H9 (cell line): ENCODE measurements around the gene FCAMR. TPM values are rescaled to one million over a fixed set of nuclear protein-coding genes. Genes with fewer than 3 reads are reported as not detected.

Experiments used
- DNase-seq: peaks from one replicate; pipeline ENCODE4 v3.0.0-alpha.2; 2017
- H2AFZ ChIP-seq: one replicate; pipeline ENCODE4 v1.6.1; 2013; ENCODE audit warnings: mild to moderate bottlenecking, low read length, control low read depth, moderate library complexity
- H2AK5ac ChIP-seq: 2 replicates; pipeline ENCODE4 v1.6.1; 2013; ENCODE audit warnings: low read length, control low read depth, mixed read lengths; ENCODE audit not compliant: insufficient read length
- H2BK120ac ChIP-seq: one replicate; pipeline ENCODE4 v1.6.1; 2013; ENCODE audit warnings: low read depth, mild to moderate bottlenecking, low read length, control low read depth, inconsistent platforms; ENCODE audit not compliant: poor library complexity, severe bottlenecking
- H2BK12ac ChIP-seq: 2 replicates; pipeline ENCODE4 v1.6.1; 2013; ENCODE audit warnings: low read length, control low read depth, mixed read lengths, low read depth; ENCODE audit not compliant: insufficient read length
- H2BK15ac ChIP-seq: 2 replicates; pipeline ENCODE4 v1.6.1; 2013; ENCODE audit warnings: low read depth, low read length, control low read depth
- H2BK20ac ChIP-seq: one replicate; pipeline ENCODE4 v1.6.1; 2013; ENCODE audit warnings: low read depth, mild to moderate bottlenecking, low read length, control low read depth, inconsistent platforms; ENCODE audit not compliant: poor library complexity, severe bottlenecking
- H2BK5ac ChIP-seq: 2 replicates; pipeline ENCODE4 v1.6.1; 2013; ENCODE audit warnings: low read length, control low read depth, mixed read lengths; ENCODE audit not compliant: insufficient read length
- H3K14ac ChIP-seq: 2 replicates; pipeline ENCODE4 v1.6.1; 2013; ENCODE audit warnings: low read length, control low read depth; ENCODE audit not compliant: insufficient read depth
- H3K18ac ChIP-seq: 2 replicates; pipeline ENCODE4 v1.6.1; 2013; ENCODE audit warnings: low read depth, mild to moderate bottlenecking, mixed read lengths, low read length, control low read depth; ENCODE audit not compliant: insufficient read length
- H3K23ac ChIP-seq: 2 replicates; pipeline ENCODE4 v1.6.1; 2013; ENCODE audit warnings: low read length, control low read depth, mixed read lengths, low read depth; ENCODE audit not compliant: insufficient read length
- H3K23me2 ChIP-seq: 2 replicates; pipeline ENCODE4 v1.6.1; 2013; ENCODE audit warnings: low read depth, mild to moderate bottlenecking, mixed read lengths, low read length, control low read depth; ENCODE audit not compliant: insufficient read length, poor library complexity, severe bottlenecking
- H3K27ac ChIP-seq: 2 replicates; pipeline ENCODE4 v1.5.1; 2013; ENCODE audit warnings: low read length, control low read depth, mixed read lengths, low read depth; ENCODE audit not compliant: insufficient read length
- H3K27me3 ChIP-seq: 2 replicates; pipeline ENCODE4 v1.6.1; 2013; ENCODE audit warnings: low read length, control low read depth, inconsistent platforms; ENCODE audit not compliant: insufficient read depth
- H3K4ac ChIP-seq: 2 replicates; pipeline ENCODE4 v1.6.1; 2013; ENCODE audit warnings: low read depth, mild to moderate bottlenecking, control low read depth, inconsistent platforms, low read length, moderate library complexity
- H3K4me1 ChIP-seq: 2 replicates; pipeline ENCODE4 v1.6.1; 2013; ENCODE audit warnings: low read length, control low read depth, inconsistent platforms; ENCODE audit not compliant: insufficient read depth
- H3K4me2 ChIP-seq: 2 replicates; pipeline ENCODE4 v1.6.1; 2013; ENCODE audit warnings: low read length, control low read depth, mixed read lengths; ENCODE audit not compliant: insufficient read length, insufficient read depth
- H3K56ac ChIP-seq: 2 replicates; pipeline ENCODE4 v1.6.1; 2013; ENCODE audit warnings: low read depth, mild to moderate bottlenecking, mixed read lengths, low read length, control low read depth; ENCODE audit not compliant: insufficient read length
- H3K79me1 ChIP-seq: 2 replicates; pipeline ENCODE4 v1.6.1; 2013; ENCODE audit warnings: low read depth, mild to moderate bottlenecking, moderate library complexity, low read length, control low read depth, inconsistent platforms; ENCODE audit not compliant: insufficient read depth, poor library complexity, severe bottlenecking
- H3K79me2 ChIP-seq: 2 replicates; pipeline ENCODE4 v1.6.1; 2013; ENCODE audit warnings: low read length, control low read depth, inconsistent platforms; ENCODE audit not compliant: insufficient read depth
- H3K9ac ChIP-seq: 2 replicates; pipeline ENCODE4 v1.6.1; 2013; ENCODE audit warnings: low read length, control low read depth, mixed read lengths; ENCODE audit not compliant: insufficient read length; ENCODE audit errors: extremely low read depth
- H3K9me3 ChIP-seq: one replicate; pipeline ENCODE4 v1.6.1; 2013; ENCODE audit warnings: low read depth, low read length, inconsistent platforms; ENCODE audit not compliant: control insufficient read depth
- H3T11ph ChIP-seq: one replicate; pipeline ENCODE4 v1.6.1; 2013; ENCODE audit warnings: mild to moderate bottlenecking, low read length, control low read depth, inconsistent platforms
- H4K20me1 ChIP-seq: one replicate; pipeline ENCODE4 v1.6.1; 2013; ENCODE audit not compliant: control insufficient read depth, insufficient read length, insufficient read depth
- H4K5ac ChIP-seq: 2 replicates; pipeline ENCODE4 v1.6.1; 2013; ENCODE audit warnings: low read depth, mild to moderate bottlenecking, mixed read lengths, low read length, control low read depth; ENCODE audit not compliant: insufficient read length
- H4K8ac ChIP-seq: replicated peaks from 2 replicates; pipeline ENCODE4 v1.6.1; 2013; ENCODE audit warnings: low read length, control low read depth, mixed read lengths, low read depth; ENCODE audit not compliant: insufficient read length
- H4K91ac ChIP-seq: 2 replicates; pipeline ENCODE4 v1.6.1; 2013; ENCODE audit warnings: low read depth, mild to moderate bottlenecking, moderate library complexity, mixed read lengths, low read length, control low read depth; ENCODE audit not compliant: insufficient read length
- H3K27ac Mint-ChIP-seq, 3 experiments: 2 replicates in 2 of 3; 3 replicates in 1 of 3; pipeline ENCODE4 v1.8.0; 2020 to 2021; ENCODE audit warnings: mixed read lengths in 3 of 3, mild to moderate bottlenecking in 1 of 3, moderate library complexity in 1 of 3
- H3K27me3 Mint-ChIP-seq: 2 replicates; pipeline ENCODE4 v1.8.0; 2021; ENCODE audit warnings: low read depth, mild to moderate bottlenecking, moderate library complexity, mixed read lengths
- H3K36me3 Mint-ChIP-seq, 3 experiments: 2 replicates in 2 of 3; 3 replicates in 1 of 3; pipeline ENCODE4 v1.8.0; 2020 to 2021; ENCODE audit warnings: low read depth in 3 of 3, mixed read lengths in 3 of 3; ENCODE audit not compliant: insufficient read depth in 1 of 3
- H3K4me1 Mint-ChIP-seq, 2 experiments: 2 replicates each; pipeline ENCODE4 v1.8.0; 2020; ENCODE audit warnings: mixed read lengths in 2 of 2
- H3K4me3 Mint-ChIP-seq, 2 experiments: 2 replicates in 1 of 2; 3 replicates in 1 of 2; pipeline ENCODE4 v1.8.0; 2020 to 2021; ENCODE audit warnings: mild to moderate bottlenecking in 2 of 2, mixed read lengths in 2 of 2, moderate library complexity in 1 of 2
- H3K9me3 Mint-ChIP-seq, 2 experiments: 2 replicates in 1 of 2; 3 replicates in 1 of 2; pipeline ENCODE4 v1.8.0; 2020; ENCODE audit warnings: mild to moderate bottlenecking in 2 of 2, mixed read lengths in 2 of 2, moderate library complexity in 1 of 2
- WGBS: extraction: QIAGEN DNeasy Blood & Tissue Kit; methylation state at CpG from one replicate; pipeline ENCODE4 v1.1.7; 2013; ENCODE audit warnings: missing lambda C conversion rate, low lambda C conversion rate, mixed read lengths; ENCODE audit not compliant: insufficient read length; ENCODE audit errors: extremely low coverage; 5-methylcytosine and 5-hydroxymethylcytosine counted together
- total RNA-seq: library from RNA; stranded (reverse); gene quantifications from 2 replicates; pipeline ENCODE4 v1.2.1, GENCODE V29; 2021
- TF ChIP-seq, protein P1 (sequence below): fragments of 200-600 bp; sonication (generic); conservative IDR thresholded peaks from 3 replicates; pipeline ENCODE4 v1.8.0; 2021; ENCODE audit warnings: antibody characterized with exemption, mild to moderate bottlenecking

Gene FCAMR
- total RNA-seq, 1 experiment from 2014 or later, result not detected

DNA sequence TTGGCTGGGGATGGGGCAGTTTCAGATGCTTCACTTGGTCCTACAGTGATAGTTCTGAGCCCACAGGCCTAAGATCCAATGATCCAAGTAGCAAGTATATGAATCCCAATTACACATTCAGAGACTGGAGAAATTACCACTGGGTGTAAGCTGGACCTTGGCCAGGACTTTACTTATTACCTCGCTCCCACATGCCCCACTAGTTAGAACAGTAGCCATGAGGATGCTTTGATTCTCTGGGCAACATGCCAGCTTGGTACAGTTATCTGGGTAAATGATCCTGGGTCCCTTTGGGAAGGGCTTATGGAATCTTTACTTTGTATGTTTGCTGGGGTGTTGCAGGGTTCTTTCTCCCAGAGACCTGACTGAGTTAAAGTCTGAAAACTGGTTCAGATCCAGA, 5.0 kb upstream of the FCAMR start:
- H3K4me1 ChIP-seq, result no peaks in the 10 kb centered on the region
- no peak overlapping the region for H3K56ac ChIP-seq
- H3K4me3 Mint-ChIP-seq, result no peak overlapping the region
- H4K5ac ChIP-seq, result no peak overlapping the region
- H2BK120ac ChIP-seq, result no peak overlapping the region
- H3K4ac ChIP-seq, result no peak overlapping the region
- no peak overlapping the region for H3K14ac ChIP-seq
- H3T11ph ChIP-seq, result no peak overlapping the region
- H3K4me1 Mint-ChIP-seq, result peaks cover 3 to 7% of the 10 kb centered on the region in 2 experiments; a peak in 3 of 4 replicates
- H3K27me3 ChIP-seq, result no peaks in the 10 kb centered on the region
- no peak overlapping the region for H3K18ac ChIP-seq
- H3K27ac Mint-ChIP-seq, result no peak overlapping the region
- TF ChIP-seq, protein P1, sequence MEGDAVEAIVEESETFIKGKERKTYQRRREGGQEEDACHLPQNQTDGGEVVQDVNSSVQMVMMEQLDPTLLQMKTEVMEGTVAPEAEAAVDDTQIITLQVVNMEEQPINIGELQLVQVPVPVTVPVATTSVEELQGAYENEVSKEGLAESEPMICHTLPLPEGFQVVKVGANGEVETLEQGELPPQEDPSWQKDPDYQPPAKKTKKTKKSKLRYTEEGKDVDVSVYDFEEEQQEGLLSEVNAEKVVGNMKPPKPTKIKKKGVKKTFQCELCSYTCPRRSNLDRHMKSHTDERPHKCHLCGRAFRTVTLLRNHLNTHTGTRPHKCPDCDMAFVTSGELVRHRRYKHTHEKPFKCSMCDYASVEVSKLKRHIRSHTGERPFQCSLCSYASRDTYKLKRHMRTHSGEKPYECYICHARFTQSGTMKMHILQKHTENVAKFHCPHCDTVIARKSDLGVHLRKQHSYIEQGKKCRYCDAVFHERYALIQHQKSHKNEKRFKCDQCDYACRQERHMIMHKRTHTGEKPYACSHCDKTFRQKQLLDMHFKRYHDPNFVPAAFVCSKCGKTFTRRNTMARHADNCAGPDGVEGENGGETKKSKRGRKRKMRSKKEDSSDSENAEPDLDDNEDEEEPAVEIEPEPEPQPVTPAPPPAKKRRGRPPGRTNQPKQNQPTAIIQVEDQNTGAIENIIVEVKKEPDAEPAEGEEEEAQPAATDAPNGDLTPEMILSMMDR, result no peak
- H3K9me3 ChIP-seq, result no peaks in the 10 kb centered on the region
- no peak overlapping the region for H3K23ac ChIP-seq
- no peak overlapping the region for H4K8ac ChIP-seq
- no peak overlapping the region for H2BK15ac ChIP-seq
- H2BK5ac ChIP-seq, result no peak overlapping the region
- no peaks in the 10 kb centered on the region for H3K23me2 ChIP-seq
- no peak overlapping the region for H2AK5ac ChIP-seq
- no peaks in the 10 kb centered on the region for H3K79me2 ChIP-seq
- no peak overlapping the region for H4K91ac ChIP-seq
- H2AFZ ChIP-seq, result no peak overlapping the region
- H2BK12ac ChIP-seq, result no peak overlapping the region
- no CpG with 5 or more reads among the region's 1 CpG for WGBS
- no peak for DNase-seq
- H3K27me3 Mint-ChIP-seq, result peaks cover 7% of the 10 kb centered on the region
- no peak overlapping the region for H3K9ac ChIP-seq
- H3K79me1 ChIP-seq, result no peaks in the 10 kb centered on the region
- H3K27ac ChIP-seq, result no peak overlapping the region
- no peaks in the 10 kb centered on the region for H3K9me3 Mint-ChIP-seq
- H3K36me3 Mint-ChIP-seq, result no peaks in the 10 kb centered on the region
- no peaks in the 10 kb centered on the region for H4K20me1 ChIP-seq
- no peak overlapping the region for H2BK20ac ChIP-seq
- no peak overlapping the region for H3K4me2 ChIP-seq
